ELR (cell line): ENCODE data around the gene ARL14EP.

Experiments
- DNase-seq: peaks from one replicate; pipeline ENCODE4 v3.0.0-alpha.2; 2015; ENCODE audit warnings: low read depth

The ARL14EP gene

GRCh38 chr11:30381879-30382278 is 59.0 kb downstream of the ARL14EP start:
- DNase-seq, result no peak
